HAP-1 (cell line): ENCODE data around the gene AMBRA1.

ENCODE experiments used
- DNase-seq, 2 experiments: peaks; one replicate each; pipeline ENCODE4 v3.0.0-alpha.2; 2016 to 2020; ENCODE audit warnings: low spot score in 2 of 2
- H3K27me3 ChIP-seq: fragments of 250-450 bp; sonication (Bioruptor Pico); 2 replicates; pipeline ENCODE4 v1.5.1; 2020; ENCODE audit warnings: low read depth, mild to moderate bottlenecking, moderate library complexity
- H3K36me3 ChIP-seq: fragments of 250-450 bp; sonication (Bioruptor Pico); replicated peaks from 2 replicates; pipeline ENCODE4 v1.5.1; 2020; ENCODE audit warnings: mild to moderate bottlenecking
- H3K4me1 ChIP-seq: fragments of 250-450 bp; sonication (Bioruptor Pico); 2 replicates; pipeline ENCODE4 v1.5.1; 2020; ENCODE audit warnings: mild to moderate bottlenecking
- H3K4me3 ChIP-seq: fragments of 250-450 bp; sonication (Bioruptor Pico); 2 replicates; pipeline ENCODE4 v1.5.1; 2020; ENCODE audit warnings: mild to moderate bottlenecking, moderate library complexity
- H3K9me3 ChIP-seq: fragments of 250-450 bp; sonication (Bioruptor Pico); 2 replicates; pipeline ENCODE4 v1.5.1; 2020; ENCODE audit warnings: mild to moderate bottlenecking, moderate library complexity
- in situ Hi-C: fragments of 300-500 bp; cut with MboI; formaldehyde crosslinking; loops from 3 replicates; pipeline ENCODE4 v1.14.3; 2020; ENCODE audit warnings: low sequenced_read_pairs, inconsistent platforms, mixed read lengths

The AMBRA1 gene

DNA sequence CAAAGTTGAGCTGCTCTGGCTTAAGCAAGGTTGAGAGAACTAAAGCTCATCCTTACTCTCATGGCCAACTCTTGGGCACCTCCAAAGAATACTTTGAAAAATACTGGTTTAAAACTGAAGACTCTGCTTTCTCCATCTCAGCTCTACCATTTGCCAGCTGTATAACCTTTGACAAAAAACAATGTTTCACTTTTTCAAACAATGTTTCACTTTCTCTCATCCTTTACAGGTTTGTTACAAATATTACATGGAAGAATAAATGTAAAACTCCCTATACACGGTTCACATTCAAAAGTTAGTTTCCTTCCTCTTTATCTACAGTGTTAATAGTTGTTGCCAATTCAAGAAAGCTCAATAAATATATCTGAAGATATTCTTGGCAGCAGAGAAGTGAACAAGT lies 19.2 kb downstream of the AMBRA1 start:
- Histone ChIP-seq H3K4me3 (no peak overlapping the region), H3K36me3 (no peaks in the 10 kb centered on the region; the same call in 1 of the 2 replicates), H3K4me1 (no peaks in the 10 kb centered on the region), H3K9me3 (no peaks in the 10 kb centered on the region), H3K27me3 (no peaks in the 10 kb centered on the region)
- in situ Hi-C loops: no loop called here
- DNase-seq: no peak

DNA sequence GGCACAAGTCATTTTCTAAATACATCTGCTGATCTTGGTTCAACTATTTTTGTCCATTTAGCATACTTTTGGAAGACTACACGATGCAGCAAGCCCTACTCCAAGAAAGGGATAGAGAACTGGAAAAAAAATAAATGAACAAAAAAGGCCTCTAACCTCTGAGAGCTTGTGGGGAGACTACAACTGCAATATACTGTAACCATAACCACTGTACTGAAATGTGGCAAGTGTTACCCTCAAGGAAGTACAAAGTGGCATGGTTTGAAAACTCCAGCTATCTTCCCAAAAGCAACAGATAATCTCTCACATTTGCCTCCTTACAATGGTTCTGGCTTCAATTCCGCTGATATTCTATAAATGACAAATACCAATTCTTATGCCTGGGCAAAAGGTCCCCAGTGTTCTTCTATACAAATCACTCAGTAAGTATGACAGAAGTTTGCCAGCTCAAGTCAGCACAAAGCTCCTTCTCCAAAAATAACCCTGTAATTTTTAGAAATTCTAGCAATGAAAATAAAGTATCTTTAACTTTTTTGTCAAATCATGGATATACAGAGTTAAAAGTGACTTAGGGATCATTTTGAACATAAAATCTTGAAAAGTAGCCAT lies 22.9 kb downstream of the AMBRA1 start:
- in situ Hi-C loops: no loop called here
- no peak overlapping the region for H3K4me3 ChIP-seq
- H3K4me1 ChIP-seq: no peaks in the 10 kb centered on the region
- no peak for DNase-seq
- no peaks in the 10 kb centered on the region for H3K36me3 ChIP-seq
- H3K27me3 ChIP-seq: no peaks in the 10 kb centered on the region
- no peaks in the 10 kb centered on the region for H3K9me3 ChIP-seq

DNA sequence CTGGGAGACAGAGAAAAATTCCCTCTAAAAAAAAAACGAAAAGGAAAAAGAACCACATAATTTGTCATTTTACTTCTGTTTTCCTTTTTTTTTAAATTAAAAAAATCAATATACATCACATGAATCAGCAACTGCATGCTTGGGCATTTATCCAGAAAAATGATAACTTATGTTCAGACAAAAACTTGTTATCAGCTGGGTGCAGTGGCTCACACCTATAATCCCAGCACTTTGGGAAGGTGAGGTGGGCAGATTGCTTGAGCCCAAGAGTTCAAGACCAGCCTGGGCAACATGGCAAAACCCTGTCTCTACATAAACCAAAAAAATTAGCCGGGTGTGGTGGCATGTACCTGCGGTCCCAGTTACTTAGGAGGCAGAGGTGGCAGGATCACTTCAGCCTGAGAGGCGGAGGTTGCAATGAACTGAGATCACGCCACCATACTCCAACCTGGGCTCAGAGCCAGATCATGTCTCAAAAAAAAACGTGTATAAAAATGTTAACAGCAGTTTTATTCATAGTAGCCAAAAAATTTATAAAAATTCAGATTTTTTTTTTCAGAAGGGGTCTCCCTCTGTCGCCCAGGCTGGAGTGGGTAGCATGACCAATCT lies 28.5 kb downstream of the AMBRA1 start:
- in situ Hi-C loops: no loop called here
- H3K4me3 ChIP-seq: no peak overlapping the region
- no peaks in the 10 kb centered on the region for H3K36me3 ChIP-seq
- H3K27me3 ChIP-seq: no peaks in the 10 kb centered on the region
- no peaks in the 10 kb centered on the region for H3K4me1 ChIP-seq
- no peak for DNase-seq
- H3K9me3 ChIP-seq: no peaks in the 10 kb centered on the region

DNA sequence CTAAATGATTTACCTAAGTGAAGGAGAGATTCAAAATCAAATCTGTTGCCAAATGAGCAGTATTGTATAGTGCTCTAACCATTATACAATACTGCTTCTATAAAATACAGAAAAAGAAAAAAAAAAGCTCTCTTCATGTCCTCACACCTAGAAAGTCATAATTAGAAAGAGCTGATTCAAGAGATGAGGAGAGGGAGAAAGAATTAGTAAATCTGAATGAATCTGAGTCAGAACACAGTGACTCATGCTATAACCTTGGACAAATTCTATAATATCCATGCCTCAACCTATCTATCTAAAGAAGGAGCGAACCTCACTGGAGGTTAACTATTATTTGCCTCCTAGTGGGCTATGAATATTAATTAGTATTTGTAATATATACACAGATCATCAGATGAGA lies 29.4 kb downstream of the AMBRA1 start:
- DNase-seq: no peak
- no peak overlapping the region for H3K4me3 ChIP-seq
- in situ Hi-C loops: no loop called here
- H3K36me3 ChIP-seq: no peaks in the 10 kb centered on the region
- no peaks in the 10 kb centered on the region for H3K9me3 ChIP-seq
- no peaks in the 10 kb centered on the region for H3K27me3 ChIP-seq
- H3K4me1 ChIP-seq: no peaks in the 10 kb centered on the region

DNA sequence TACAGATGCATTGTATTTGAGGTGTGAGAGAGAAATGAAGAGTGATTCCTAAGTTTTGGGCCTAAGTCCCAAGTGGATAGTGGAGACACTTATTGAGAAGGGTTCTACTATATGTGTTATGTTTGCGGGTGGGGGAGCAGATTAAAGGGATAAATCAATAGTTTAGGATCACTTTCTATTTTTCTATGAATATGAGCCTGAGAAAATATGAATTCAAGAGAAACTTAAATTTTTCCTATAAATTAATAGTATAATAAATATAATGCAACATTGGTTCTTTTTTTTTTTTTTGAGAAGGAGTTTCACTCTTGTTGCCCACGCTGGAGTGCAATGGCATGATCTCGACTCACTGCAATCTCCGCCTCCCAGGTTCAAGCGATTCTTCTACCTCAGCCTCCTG lies 31.3 kb downstream of the AMBRA1 start:
- no peaks in the 10 kb centered on the region for H3K4me1 ChIP-seq
- in situ Hi-C loops: no loop called here
- H3K36me3 ChIP-seq: no peaks in the 10 kb centered on the region
- H3K9me3 ChIP-seq: no peaks in the 10 kb centered on the region
- no peak overlapping the region for H3K4me3 ChIP-seq
- no peak for DNase-seq
- H3K27me3 ChIP-seq: no peaks in the 10 kb centered on the region

DNA sequence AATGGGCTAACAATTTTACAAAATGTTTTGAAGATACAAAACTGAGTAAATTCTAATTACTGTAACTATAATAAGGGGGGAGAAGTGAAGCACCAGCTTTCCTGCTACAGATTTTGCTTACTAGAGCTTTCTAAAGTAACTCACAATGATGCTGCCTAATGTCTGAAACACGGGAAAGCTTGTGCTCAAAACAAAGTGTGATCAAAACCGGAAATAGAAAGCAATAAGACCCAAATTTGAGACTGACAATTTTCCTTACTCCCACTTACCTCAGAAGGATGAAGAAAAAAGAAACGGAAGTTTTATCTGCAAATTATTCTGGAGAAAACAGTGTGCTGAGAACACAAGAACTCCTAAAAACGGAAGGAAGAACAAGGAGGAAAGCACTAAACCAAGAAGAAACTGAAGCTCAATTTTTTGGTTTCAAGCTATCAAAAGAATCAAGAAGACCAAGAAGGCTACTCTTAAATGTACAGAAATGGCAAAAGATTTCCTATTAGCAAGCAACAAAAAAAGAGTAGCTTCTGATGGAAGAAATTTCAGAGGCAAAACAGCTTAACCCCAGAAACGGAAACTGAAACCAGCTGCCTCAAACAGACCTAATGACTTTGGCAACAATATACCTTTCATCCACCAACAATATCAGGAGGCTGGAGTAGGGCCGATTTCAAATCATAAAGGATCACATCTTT lies 33.4 kb downstream of the AMBRA1 start:
- DNase-seq: no peak
- Histone ChIP-seq H3K4me3 (no peak overlapping the region), H3K36me3 (no peaks in the 10 kb centered on the region), H3K4me1 (no peaks in the 10 kb centered on the region), H3K27me3 (no peaks in the 10 kb centered on the region), H3K9me3 (no peaks in the 10 kb centered on the region)
- in situ Hi-C loops: no loop called here

DNA sequence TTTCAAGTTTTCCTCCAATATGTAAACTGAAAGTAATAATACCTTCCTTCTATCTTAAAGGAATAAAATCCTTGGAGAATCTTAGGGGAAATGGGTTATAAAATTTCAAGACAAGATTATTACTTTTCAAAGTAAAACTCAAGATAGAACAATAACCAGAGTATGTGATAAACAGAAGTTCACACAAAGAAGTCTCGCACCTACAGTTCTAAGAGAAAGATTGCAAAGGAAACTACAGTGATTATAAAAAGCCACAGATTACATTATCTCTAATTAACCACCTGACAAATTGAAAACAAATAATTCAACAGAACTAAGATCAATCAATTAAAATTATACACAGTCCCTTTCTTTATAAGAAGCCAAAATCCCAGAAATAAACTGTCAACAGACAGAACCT lies 34.0 kb downstream of the AMBRA1 start:
- Histone ChIP-seq H3K4me3 (no peak overlapping the region), H3K4me1 (no peaks in the 10 kb centered on the region), H3K36me3 (no peaks in the 10 kb centered on the region), H3K9me3 (no peaks in the 10 kb centered on the region), H3K27me3 (no peaks in the 10 kb centered on the region)
- DNase-seq: no peak
- in situ Hi-C loops: no loop called here

DNA sequence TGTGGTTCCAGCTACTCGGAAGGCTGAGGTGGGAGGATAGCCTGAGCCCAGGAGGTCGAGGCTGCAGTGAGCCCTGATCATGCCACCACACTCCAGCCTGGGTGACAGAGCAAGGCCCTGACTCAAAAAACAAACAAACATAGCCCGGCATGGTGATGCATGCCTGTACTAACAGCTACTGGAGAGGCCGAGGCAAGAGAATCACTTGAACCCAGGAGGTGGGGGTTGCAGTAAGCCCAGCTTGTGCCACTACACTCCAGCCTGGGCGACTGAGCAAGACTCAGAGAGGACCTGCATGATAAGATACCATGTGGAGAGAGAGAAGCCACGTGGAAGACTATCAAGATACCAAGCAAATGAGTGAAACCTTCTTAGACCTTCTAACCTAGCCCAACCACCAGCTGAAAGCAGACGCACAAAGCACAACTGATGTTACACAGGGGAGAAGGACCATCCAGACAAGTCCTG lies 36.1 kb downstream of the AMBRA1 start:
- no peaks in the 10 kb centered on the region for H3K36me3 ChIP-seq
- H3K9me3 ChIP-seq: no peaks in the 10 kb centered on the region
- H3K4me1 ChIP-seq: no peaks in the 10 kb centered on the region
- no peaks in the 10 kb centered on the region for H3K27me3 ChIP-seq
- no peak overlapping the region for H3K4me3 ChIP-seq
- no peak for DNase-seq
- in situ Hi-C loops: no loop called here

DNA sequence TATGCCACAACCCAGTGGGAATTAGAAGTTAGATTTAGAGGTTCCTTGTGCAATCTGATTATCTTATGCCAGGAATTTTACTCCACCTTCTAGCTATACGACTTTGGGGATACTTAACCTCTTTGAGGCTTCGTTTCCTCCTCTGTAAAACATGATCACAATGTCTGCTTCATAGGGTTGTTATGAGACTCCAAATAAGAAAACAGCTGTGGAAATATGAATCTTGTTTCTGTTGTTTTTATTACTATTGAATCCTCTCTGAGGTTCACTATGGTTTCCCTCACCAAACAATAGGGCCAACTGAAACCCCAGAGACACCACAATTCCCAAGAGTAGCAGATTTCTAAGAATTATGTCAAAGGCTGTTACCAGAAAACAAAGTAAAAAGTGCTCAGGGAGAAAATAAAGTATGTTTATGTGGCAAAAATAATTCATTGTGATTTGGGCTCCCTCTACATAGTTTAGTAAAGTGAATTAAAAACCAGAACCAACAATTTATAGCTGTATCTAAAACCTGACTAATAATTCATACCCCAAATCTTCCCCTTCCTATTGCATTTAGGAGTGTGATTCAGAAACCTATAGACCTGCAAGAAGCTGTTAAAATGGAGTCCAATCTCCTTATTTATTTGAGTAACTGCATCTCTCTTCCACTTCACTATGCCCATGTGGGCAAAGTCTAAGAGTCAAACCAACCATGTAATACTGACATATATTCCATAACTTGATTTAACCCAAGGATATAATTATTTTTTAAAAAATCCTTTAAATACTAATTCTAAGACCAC lies 38.4 kb downstream of the AMBRA1 start:
- no peaks in the 10 kb centered on the region for H3K9me3 ChIP-seq
- no peak for DNase-seq
- no peaks in the 10 kb centered on the region for H3K27me3 ChIP-seq
- no peak overlapping the region for H3K4me3 ChIP-seq
- H3K36me3 ChIP-seq: no peaks in the 10 kb centered on the region
- no peaks in the 10 kb centered on the region for H3K4me1 ChIP-seq
- in situ Hi-C loops: no loop called here

DNA sequence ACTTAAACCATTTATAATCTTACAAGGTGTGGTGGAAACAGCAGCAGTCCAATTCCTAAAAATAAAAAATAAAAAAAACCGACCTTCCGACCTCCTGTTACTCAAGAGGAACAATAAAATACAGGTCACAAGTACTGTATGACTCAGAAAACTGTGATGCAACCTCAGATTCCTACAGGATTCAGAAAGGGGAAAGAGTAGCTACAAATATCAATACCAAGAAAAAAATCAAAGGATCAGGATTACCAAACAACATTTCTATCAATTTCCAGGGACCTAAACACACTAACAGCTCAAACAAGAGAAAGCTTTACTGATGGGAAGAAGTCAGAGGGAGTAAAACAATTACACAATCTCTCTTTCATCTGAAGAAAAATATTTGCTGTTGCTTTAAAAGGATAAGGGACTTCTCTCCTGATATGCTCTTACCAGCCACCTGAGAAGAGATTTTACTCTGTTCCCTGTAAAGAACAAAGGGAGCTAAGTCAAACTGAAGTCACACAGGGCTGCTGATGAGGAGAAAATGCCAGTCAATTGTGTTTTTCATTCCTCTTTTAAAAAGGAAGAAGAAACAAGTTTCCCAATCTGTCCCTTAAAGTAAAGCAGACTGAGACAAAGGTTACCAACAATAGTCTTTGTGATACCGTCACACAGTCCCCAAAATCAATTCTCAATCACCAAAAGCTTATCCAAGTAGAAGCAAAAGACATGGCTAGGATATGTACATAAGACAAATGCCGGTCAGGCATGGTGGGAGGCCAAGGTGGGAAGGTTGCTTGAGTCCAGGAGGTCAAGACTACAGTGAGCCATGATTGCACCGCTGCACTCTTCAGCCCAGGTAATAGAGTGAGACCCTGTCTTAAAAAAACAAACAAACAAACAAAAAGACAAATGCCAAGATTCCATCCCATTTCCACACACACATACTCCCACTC lies 39.3 kb downstream of the AMBRA1 start:
- in situ Hi-C loops: no loop called here
- DNase-seq: no peak

DNA sequence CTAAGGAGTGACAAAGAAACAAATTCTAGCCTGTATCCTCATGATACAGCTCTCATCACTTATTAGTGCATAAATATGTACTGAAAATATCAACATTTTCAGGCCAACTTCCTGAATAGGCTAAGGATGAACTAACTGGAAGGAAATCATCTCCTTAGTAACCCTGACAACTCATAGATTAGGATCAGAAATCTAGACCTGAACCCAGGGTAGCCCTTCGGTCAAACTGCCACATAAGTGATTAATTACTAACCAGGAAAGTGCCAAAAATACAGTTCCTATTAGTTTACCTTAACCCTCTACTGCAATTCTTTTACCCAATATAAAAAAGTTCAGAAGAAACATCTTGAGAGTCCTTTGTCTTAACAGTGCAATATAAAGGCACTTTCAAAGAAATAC lies 40.0 kb downstream of the AMBRA1 start:
- Histone ChIP-seq H3K27me3 (no peaks in the 10 kb centered on the region), H3K4me1 (no peaks in the 10 kb centered on the region), H3K4me3 (no peak overlapping the region), H3K36me3 (no peaks in the 10 kb centered on the region), H3K9me3 (no peaks in the 10 kb centered on the region)
- in situ Hi-C loops: no loop called here
- DNase-seq: no peak

More for the DNA sequence above, 39.3 kb downstream of the AMBRA1 start:
- H3K27me3 ChIP-seq: no peaks in the 10 kb centered on the region
- no peaks in the 10 kb centered on the region for H3K4me1 ChIP-seq
- no peaks in the 10 kb centered on the region for H3K9me3 ChIP-seq
- no peaks in the 10 kb centered on the region for H3K36me3 ChIP-seq
- no peak overlapping the region for H3K4me3 ChIP-seq

DNA sequence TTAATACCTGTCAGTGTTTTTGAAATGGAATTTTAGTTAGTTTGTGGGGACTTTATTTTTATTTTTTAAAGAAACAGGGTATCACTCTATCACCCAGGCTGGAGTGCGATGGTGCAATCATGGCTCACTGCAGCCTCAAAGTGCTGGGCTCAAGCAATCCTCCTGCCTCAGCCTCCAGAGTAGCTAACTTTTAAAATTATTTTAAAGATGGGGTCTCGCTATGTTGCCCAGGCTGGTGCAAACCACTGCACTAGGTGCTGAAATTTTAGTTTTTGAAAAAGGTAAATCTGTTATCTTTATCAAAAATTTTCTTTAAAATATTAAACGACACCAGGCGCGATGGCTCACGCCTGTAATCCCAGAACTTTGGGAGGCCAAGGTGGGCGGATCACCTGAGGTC lies 42.6 kb downstream of the AMBRA1 start:
- H3K9me3 ChIP-seq: no peaks in the 10 kb centered on the region
- in situ Hi-C loops: no loop called here
- no peaks in the 10 kb centered on the region for H3K27me3 ChIP-seq
- H3K4me1 ChIP-seq: no peaks in the 10 kb centered on the region
- no peak overlapping the region for H3K4me3 ChIP-seq
- DNase-seq: no peak
- no peaks in the 10 kb centered on the region for H3K36me3 ChIP-seq

DNA sequence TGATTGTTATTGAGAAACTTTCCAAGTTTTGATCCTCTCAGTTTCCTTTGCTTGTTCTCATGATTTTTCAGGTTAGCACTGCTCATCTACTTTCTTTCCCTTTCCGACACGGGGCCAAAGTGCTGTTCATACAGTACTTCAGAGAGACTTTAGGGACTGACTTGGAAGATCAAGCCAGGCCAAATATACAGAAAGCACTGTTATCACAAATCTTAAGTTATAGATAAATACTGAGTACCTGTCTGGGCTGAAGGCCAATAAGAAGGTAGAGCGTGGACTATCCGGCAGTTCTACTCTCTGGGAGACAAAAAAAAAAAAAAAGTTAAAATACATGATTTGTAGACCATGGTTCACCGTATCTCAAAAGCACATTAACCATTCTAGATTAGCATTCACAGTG lies 46.2 kb downstream of the AMBRA1 start:
- no peak for DNase-seq
- Histone ChIP-seq H3K36me3 (no peaks in the 10 kb centered on the region), H3K9me3 (no peaks in the 10 kb centered on the region), H3K4me3 (no peak overlapping the region), H3K4me1 (no peaks in the 10 kb centered on the region), H3K27me3 (no peaks in the 10 kb centered on the region)
- in situ Hi-C loops: no loop called here
